Measurements from ENCODE around the gene ACIN1.

Gene ACIN1

GRCh38 chr14:23125011-23125410 lies 30.1 kb upstream of the ACIN1 start:
- in situ Hi-C loops (cut with HindIII; ENCODE audit: low sequenced_read_pairs) = no loop called here

DNA sequence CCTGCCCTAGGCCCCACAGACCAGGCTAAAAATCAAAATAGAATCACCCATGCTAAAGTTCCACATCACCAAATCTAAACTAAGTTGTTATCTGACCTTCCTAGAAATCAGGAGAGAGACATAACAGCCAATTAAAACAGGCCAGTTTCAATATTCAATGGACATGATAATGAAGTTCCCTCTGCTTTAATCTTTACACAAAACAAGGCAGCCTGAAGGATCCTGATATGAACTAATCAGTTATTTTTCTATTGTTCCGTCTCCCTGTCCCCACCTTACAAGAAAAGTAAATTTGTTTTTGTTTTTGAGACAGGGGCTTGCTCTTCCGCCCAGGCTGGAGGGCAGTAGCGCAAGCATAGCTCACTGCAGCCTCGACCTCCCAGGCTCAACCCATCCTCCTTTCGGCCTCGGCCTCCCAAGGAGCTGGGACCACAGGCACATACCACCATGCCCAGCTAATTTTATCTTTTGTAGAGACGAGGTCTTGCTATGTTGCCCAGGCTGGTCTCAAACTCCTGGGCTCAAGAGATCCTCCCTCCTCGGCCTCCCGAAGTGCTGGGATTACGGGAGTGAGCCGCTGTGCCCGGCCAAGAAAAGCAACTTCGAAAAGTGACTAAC lies 29.5 kb upstream of the ACIN1 start:
- in situ Hi-C loops (cut with HindIII; ENCODE audit: low sequenced_read_pairs) = no loop called here

GRCh38 chr14:23123419-23123818 lies 28.5 kb upstream of the ACIN1 start:
- in situ Hi-C loops (cut with HindIII; ENCODE audit: low sequenced_read_pairs) = no loop called here

DNA sequence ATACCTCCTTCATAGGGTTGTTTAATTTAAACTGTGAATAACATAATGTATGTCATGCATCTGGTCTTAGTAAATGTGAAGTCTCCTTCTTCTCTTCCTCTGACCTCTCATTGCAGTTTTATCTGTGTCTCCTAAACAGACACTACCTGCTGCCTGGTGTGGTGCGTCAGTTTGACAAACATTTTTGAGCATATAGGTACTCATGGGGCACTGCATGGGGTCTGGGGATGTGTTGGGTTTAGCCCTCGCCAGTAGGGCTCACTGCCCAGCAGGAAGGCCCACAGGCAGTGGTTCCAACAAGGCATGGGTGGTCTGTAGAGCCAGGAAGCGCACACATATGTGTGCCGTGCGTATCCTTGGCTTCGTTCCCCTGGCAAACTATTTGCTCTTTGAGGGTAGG lies 27.1 kb upstream of the ACIN1 start:
- in situ Hi-C loops (cut with HindIII; ENCODE audit: low sequenced_read_pairs) = no loop called here

- in situ Hi-C loops (cut with HindIII; ENCODE audit: low sequenced_read_pairs) = no loop called here
These were observed 26.4 kb upstream of the ACIN1 start for GRCh38 chr14:23121361-23121771.

- in situ Hi-C loops (cut with HindIII; ENCODE audit: low sequenced_read_pairs) = no loop called here
These were observed 25.8 kb upstream of the ACIN1 start for GRCh38 chr14:23120541-23121251.

GRCh38 chr14:23119363-23120327 lies 24.7 kb upstream of the ACIN1 start:
- in situ Hi-C loops (cut with HindIII; ENCODE audit: low sequenced_read_pairs) = no loop called here

GRCh38 chr14:23118506-23119362 lies 23.8 kb upstream of the ACIN1 start, which contains the start of gene CEBPE:
Gene CEBPE (minus strand): TSS chr14:23119255. CDS start chr14:23119091, 164 bp downstream.
- in situ Hi-C loops (cut with HindIII; ENCODE audit: low sequenced_read_pairs) = no loop called here

- in situ Hi-C loops (cut with HindIII; ENCODE audit: low sequenced_read_pairs) = no loop called here
These were observed 22.6 kb upstream of the ACIN1 start for GRCh38 chr14:23117371-23118020.

- in situ Hi-C loops (cut with HindIII; ENCODE audit: low sequenced_read_pairs) = no loop called here
These were observed 21.0 kb upstream of the ACIN1 start for GRCh38 chr14:23115918-23116317.

DNA sequence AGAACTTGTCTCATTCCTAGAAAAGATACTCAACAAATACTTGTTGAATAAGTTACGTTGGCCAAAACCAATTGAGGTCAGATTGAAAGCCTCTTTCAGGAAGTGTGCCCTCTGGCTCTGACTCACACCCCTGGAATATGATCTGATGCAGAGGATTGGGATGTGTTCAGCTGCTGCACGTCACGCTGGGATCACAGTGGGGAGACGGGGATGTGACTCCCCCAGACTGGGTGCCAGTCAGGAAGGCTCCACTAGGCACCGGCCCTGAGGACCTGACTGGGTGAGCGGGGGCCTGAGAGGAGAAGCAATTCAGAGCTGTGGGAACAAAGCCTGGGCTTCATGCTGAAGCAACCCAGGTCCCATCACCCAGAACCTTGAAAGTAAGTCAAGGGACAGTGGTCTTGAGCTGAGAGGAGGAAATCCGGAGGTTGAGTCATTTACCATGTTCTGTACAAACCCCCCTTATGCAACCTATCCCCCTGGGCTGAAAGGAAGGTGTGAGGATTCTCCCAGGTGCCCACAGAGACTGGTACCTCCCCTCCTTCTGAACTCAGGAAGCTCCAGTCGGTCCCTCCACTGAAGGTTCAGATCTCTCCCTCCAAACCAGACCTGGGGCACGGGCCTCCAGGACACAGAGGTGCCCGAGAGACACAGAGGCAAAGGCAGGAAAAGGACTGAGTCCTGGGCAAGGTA lies 20.2 kb upstream of the ACIN1 start:
- in situ Hi-C loops (cut with HindIII; ENCODE audit: low sequenced_read_pairs) = no loop called here

- in situ Hi-C loops (cut with HindIII; ENCODE audit: low sequenced_read_pairs) = no loop called here
These were observed 19.7 kb upstream of the ACIN1 start for GRCh38 chr14:23114669-23115038.

- in situ Hi-C loops (cut with HindIII; ENCODE audit: low sequenced_read_pairs) = no loop called here
These were observed 19.2 kb upstream of the ACIN1 start for GRCh38 chr14:23114120-23114458.

DNA sequence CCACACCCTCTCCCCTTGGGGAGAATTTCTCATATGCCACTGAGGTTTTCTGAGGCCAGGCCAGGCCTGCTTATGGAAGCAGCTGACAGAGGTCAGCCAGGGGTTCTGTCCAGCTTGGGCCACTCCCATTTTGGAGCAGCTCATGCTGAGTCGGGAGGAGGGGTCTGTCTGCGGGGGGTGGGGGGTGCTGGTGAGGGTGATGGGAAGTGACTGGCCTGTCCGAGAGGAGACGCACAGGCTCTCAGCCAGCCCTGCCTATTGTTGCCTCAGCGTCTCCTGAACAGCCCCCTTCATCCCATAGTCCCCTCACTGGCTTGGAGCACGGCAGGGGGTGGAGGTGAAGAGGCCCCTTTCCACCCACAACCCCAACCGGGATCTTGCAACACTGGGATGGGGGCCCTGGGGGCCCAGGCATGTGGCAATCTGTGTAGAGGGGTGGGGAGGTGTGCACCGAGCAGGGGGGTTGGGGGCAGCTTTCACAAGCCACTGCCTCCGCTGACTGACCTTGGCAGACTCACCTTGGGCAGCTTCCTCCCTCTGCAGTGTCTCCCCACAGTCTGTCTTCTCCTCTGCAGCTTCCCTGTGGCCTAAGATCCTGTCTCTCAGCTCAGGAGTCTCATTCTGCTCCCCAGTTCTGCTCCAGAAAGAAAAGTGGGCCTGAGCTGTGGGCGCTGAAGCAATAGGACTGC lies 18.6 kb upstream of the ACIN1 start:
- in situ Hi-C loops (cut with HindIII; ENCODE audit: low sequenced_read_pairs) = no loop called here

GRCh38 chr14:23112359-23113178 lies 17.6 kb upstream of the ACIN1 start:
- in situ Hi-C loops (cut with HindIII; ENCODE audit: low sequenced_read_pairs) = no loop called here

- in situ Hi-C loops (cut with HindIII; ENCODE audit: low sequenced_read_pairs) = no loop called here
These were observed 15.8 kb upstream of the ACIN1 start for GRCh38 chr14:23110579-23111365.

DNA sequence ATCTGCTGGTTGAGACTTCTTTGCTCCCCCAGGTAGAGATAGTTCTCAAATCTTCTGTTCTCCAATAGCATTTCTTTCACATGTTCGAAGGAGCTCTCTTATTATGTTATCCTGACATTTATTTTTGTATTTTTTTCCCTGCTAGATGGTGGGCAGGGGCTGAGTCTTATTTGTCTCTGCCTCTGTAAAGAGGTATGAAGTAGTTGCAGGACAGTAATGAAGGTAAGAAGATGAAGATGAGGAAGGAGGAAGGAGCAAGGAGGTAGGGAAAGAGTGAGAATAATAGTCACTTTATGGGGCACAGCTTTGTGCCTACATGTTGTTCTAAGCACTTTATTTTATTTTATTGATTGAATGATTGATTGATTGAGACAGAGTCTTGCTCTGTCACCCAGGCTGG lies 14.8 kb upstream of the ACIN1 start:
- in situ Hi-C loops (cut with HindIII; ENCODE audit: low sequenced_read_pairs) = no loop called here
